Measurements from ENCODE around the gene DPP3. TPM values are rescaled to one million over a fixed set of nuclear protein-coding genes. Genes with fewer than 3 reads are reported as not detected.
A peak's percentile ranks its signal among the peaks of the same experiment; 100 is the strongest.

Gene DPP3
- total RNA-seq, 1 donor from 2014 or later = 49.9 TPM

GRCh38 chr11:66479394-66480116 is 679 bp upstream of the DPP3 start:
- DNase-seq (ENCODE audit: low read depth in 2 of 2) = peak in 1 of 2 donors; percentile 33

- no peak for DNase-seq (ENCODE audit: low read depth in 2 of 2)
Observed at GRCh38 chr11:66484806-66485380, 4.7 kb downstream of the DPP3 start.

GRCh38 chr11:66488957-66489356 is 8.7 kb downstream of the DPP3 start:
- DNase-seq (ENCODE audit: low read depth in 2 of 2) = no peak

- no peak for DNase-seq (ENCODE audit: low read depth in 2 of 2)
Observed at GRCh38 chr11:66489636-66490035, 9.4 kb downstream of the DPP3 start.

- no peak for DNase-seq (ENCODE audit: low read depth in 2 of 2)
Observed at GRCh38 chr11:66491315-66491935, 11.2 kb downstream of the DPP3 start.

- DNase-seq (ENCODE audit: low read depth in 2 of 2) = no peak
Observed at GRCh38 chr11:66492161-66492865, 12.1 kb downstream of the DPP3 start.

- DNase-seq (ENCODE audit: low read depth in 2 of 2) = no peak
Observed at GRCh38 chr11:66493130-66493529, 12.9 kb downstream of the DPP3 start.

GRCh38 chr11:66494458-66494857 is 14.2 kb downstream of the DPP3 start:
- no peak for DNase-seq (ENCODE audit: low read depth in 2 of 2)

- DNase-seq (ENCODE audit: low read depth in 2 of 2) = no peak
Observed at GRCh38 chr11:66494935-66495334, 14.7 kb downstream of the DPP3 start.

- DNase-seq (ENCODE audit: low read depth in 2 of 2) = no peak
Observed at GRCh38 chr11:66495401-66495854, 15.2 kb downstream of the DPP3 start.

GRCh38 chr11:66497206-66497605 is 17.0 kb downstream of the DPP3 start:
- no peak for DNase-seq (ENCODE audit: low read depth in 2 of 2)

GRCh38 chr11:66498506-66498905 is 18.3 kb downstream of the DPP3 start:
- no peak for DNase-seq (ENCODE audit: low read depth in 2 of 2)

GRCh38 chr11:66505276-66505816 is 25.1 kb downstream of the DPP3 start:
- DNase-seq (ENCODE audit: low read depth in 2 of 2) = no peak

- DNase-seq (ENCODE audit: low read depth in 2 of 2) = no peak
Observed at GRCh38 chr11:66509131-66509561, 28.9 kb downstream of the DPP3 start.

GRCh38 chr11:66510271-66510989 is 30.2 kb downstream of the DPP3 start, which contains the start of gene BBS1:
Gene BBS1, plus strand, starts transcription at chr11:66510635. Its CDS starts 25 bp downstream, at chr11:66510660.
- DNase-seq (ENCODE audit: low read depth in 2 of 2) = peak; percentile 42 to 74

GRCh38 chr11:66510990-66511339 is 30.7 kb downstream of the DPP3 start:
- DNase-seq (ENCODE audit: low read depth in 2 of 2) = no peak

GRCh38 chr11:66523611-66524010 is 43.4 kb downstream of the DPP3 start:
- no peak for DNase-seq (ENCODE audit: low read depth in 2 of 2)

- no peak for DNase-seq (ENCODE audit: low read depth in 2 of 2)
Observed at GRCh38 chr11:66524304-66525040, 44.2 kb downstream of the DPP3 start.

- no peak for DNase-seq (ENCODE audit: low read depth in 2 of 2)
Observed at GRCh38 chr11:66529069-66529468, 48.8 kb downstream of the DPP3 start.

- DNase-seq (ENCODE audit: low read depth in 2 of 2) = no peak
Observed at GRCh38 chr11:66529655-66530054, 49.4 kb downstream of the DPP3 start.
